LNCaP clone FGC (cell line): ENCODE results near the gene CFAP43.
"Not testable (repeated sequence)": the region's sequence is repeated elsewhere in the genome, so short reads cannot be mapped to it uniquely, and the experiment has no call there.

Experiments used
- DNase-seq: peaks from one replicate; pipeline ENCODE4 v3.0.0-alpha.2; 2011; ENCODE audit warnings: low read depth
- H3K4me3 ChIP-seq: 2 replicates; pipeline ENCODE4 v1.5.1; 2011; ENCODE audit warnings: mild to moderate bottlenecking, low read depth, low read length, control low read depth
- TF ChIP-seq, protein P1 (sequence below): IDR thresholded peaks from 2 replicates; pipeline ENCODE4 v1.5.1; 2012; ENCODE audit warnings: mild to moderate bottlenecking; ENCODE audit not compliant: control insufficient read depth, insufficient read depth; ENCODE audit errors: extremely low read depth

Gene CFAP43

DNA sequence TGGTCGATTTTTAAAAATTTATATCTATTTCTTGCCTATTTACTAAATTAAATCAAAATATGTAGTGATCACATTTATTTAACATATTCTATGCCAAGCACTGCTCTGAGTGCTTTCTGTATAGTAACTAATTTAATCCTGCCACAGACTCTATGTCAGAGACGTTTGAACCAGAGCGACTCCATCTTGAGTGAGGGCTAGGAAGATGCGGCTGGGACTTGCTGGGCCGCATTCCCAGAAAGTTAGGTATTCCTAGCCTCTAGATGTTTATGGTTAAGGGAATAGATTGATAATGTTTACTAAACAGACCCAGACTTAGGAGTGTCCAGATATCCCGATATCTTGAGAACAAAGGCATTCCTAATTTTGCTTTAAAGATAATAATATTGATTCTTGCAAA is 19.3 kb upstream of the CFAP43 start:
- no peak for DNase-seq
- no peak overlapping the region for H3K4me3 ChIP-seq
- TF ChIP-seq, protein P1, sequence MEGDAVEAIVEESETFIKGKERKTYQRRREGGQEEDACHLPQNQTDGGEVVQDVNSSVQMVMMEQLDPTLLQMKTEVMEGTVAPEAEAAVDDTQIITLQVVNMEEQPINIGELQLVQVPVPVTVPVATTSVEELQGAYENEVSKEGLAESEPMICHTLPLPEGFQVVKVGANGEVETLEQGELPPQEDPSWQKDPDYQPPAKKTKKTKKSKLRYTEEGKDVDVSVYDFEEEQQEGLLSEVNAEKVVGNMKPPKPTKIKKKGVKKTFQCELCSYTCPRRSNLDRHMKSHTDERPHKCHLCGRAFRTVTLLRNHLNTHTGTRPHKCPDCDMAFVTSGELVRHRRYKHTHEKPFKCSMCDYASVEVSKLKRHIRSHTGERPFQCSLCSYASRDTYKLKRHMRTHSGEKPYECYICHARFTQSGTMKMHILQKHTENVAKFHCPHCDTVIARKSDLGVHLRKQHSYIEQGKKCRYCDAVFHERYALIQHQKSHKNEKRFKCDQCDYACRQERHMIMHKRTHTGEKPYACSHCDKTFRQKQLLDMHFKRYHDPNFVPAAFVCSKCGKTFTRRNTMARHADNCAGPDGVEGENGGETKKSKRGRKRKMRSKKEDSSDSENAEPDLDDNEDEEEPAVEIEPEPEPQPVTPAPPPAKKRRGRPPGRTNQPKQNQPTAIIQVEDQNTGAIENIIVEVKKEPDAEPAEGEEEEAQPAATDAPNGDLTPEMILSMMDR, result no peak

DNA sequence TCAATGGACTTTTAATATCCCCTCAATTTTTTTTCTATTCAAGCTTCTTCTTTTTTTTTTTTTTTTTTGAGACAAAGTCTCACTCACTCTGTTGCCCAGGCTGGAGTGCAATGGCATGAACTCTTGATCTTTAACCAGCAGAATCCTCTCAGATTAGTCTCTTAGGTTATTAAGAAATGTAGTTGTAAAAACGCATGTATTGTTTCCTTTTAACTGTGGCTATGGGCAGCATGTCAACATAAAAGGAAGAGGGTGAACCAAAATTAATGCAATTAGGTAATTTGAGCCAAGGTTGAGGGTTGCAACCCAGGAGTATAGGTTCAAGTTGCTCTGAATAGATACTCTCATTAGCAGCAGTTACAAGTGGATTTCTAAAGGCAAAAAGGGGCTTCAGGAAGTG is 18.2 kb upstream of the CFAP43 start:
- TF ChIP-seq, protein P1, result no peak
- no peak for DNase-seq
- no peak overlapping the region for H3K4me3 ChIP-seq

DNA sequence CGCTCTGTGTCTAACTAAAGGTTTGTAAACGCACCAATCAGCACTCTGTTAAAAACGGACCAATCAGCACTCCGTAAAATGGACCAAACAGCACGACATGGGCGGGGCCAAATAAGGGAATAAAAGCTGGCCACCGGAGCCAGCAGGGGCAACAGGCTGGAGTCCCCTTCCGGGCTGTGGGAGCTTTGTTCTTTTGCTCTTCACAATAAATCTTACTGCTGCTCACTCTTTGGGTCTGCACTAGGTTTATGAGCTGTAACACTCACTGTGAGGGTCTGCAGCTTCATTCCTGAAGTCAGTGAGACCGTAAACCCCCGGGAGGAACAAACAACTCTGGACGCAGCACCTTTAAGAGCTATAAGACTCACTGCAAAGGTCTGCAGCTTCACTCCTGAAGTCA is 16.8 kb upstream of the CFAP43 start:
- H3K4me3 ChIP-seq, DNase-seq: not testable (repeated sequence)

DNA sequence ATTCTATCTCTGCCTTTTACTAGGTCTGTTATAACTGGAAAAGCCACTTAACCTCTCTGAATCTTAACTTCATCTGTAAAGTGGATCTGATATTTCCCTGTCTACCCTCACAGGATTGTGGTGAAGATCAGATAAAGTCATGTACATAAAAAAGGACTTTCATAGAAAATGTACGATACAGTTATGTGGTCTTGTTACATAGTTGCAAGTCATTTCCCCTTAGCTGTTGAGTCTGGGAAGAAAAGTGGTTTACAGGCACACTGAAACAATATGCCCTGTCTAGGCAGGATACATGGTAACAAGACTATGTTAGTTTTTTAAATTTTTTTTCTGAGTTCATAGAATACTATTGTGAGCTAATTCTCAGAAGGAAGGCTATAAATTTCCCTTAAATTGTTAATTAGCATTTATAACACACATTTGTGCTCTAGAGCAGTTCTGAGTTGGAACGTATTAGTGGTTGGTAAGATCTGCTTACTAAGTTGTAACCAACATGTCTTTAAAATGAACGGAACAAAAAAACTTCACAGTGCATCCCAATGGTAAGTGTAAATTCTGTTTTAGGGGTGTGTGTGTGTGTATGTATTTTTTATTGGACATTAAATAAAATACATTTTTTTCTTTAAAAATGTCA is 15.5 kb upstream of the CFAP43 start:
- H3K4me3 ChIP-seq, result no peak overlapping the region
- DNase-seq, result no peak
- TF ChIP-seq, protein P1, result no peak

DNA sequence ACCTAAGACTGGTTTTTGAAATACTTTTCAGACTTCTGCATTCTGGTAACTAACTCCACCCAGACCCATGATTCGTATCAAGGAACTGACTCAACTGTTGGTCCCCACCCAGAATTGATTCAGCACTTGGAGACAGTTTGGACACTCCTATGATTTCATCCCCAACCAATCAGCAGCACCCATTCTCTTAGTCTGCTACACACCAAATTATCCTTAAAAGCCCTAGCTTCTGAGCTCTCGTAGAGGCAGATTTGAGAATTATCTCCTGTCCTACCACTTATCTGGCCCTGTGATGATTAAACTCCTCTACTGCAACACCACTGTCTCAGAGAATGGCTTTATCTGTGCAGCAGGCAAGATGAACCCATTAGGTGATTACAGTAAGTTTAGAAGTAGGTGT is 14.8 kb upstream of the CFAP43 start:
- no peak for DNase-seq
- TF ChIP-seq, protein P1, result no peak
- no peak overlapping the region for H3K4me3 ChIP-seq

DNA sequence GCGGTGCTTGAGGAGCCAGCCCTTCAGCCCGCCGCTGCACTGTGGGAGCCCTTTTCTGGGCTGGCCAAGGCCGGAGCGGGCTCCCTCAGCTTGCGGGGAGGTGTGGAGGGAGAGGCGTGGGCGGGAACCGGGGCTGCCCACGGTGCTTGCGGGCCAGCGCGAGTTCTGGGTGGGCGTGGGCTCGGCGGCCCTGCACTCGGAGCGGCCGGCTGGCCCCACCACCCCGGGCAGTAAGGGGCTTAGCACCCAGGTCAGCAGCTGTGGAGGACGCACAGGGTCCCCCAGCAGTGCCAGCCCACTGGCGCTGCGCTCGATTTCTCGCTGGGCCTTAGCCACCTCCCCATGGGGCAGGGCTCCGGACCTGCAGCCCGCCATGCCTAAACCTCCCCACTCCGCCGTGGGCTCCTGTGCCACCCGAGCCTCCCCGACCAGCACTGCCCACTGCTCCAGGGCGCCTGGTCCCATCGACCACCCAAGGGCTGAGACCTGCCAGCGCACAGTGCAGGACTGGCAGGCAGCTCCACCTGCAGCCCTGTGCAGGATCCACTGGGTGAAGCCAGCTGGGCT is 13.0 kb upstream of the CFAP43 start:
- TF ChIP-seq, protein P1, result no peak
- no peak overlapping the region for H3K4me3 ChIP-seq
- DNase-seq, result no peak

DNA sequence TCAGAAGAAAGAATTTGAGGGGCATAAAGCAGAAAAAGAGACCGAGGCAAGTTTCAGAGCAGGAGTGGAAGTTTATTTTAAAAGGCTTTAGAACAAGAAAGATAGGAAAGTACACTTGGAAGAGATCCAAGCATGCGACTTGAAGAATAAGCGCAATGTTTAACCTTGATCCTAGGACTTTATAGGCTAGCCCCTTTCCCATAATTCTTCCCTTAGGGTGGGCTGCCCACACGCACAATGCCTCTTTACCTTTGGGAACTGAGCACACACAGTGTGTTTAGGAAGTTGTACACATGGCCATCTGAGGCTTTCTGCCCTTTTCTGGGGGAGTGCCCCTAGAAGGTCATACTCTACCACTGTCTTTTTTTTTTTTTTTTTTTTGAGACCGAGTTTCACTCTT is 11.3 kb upstream of the CFAP43 start:
- TF ChIP-seq, protein P1, result no peak
- no peak for DNase-seq
- H3K4me3 ChIP-seq, result no peak overlapping the region

DNA sequence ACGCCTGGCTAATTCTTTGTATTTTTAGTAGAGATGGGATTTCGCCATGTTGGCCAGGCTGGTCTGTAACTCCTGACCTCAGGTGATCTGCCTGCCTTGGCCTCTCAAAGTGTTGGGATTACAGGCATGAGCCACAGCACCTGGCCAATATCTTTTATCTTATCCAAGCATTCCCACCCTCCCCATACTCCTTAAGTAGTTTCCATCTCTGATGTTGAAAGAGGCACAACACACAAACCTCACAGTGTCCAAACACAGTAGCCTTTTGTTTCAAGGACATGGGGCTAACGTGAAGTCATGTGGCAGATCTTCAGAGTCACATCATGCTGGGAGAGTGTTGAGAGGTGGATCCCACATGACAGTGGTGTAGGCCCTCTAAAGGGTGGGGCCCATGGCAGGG is 10.8 kb upstream of the CFAP43 start:
- DNase-seq, H3K4me3 ChIP-seq: not testable (repeated sequence)
